ENCODE results near the gene CFLAR.
"Not testable (repeated sequence)": the region's sequence is repeated elsewhere in the genome, so short reads cannot be mapped to it uniquely, and the experiment has no call there.

CFLAR gene

GRCh38 chr2:201183365-201183727, 67.4 kb downstream of the CFLAR start:
- DNase-seq, result no peak

DNA sequence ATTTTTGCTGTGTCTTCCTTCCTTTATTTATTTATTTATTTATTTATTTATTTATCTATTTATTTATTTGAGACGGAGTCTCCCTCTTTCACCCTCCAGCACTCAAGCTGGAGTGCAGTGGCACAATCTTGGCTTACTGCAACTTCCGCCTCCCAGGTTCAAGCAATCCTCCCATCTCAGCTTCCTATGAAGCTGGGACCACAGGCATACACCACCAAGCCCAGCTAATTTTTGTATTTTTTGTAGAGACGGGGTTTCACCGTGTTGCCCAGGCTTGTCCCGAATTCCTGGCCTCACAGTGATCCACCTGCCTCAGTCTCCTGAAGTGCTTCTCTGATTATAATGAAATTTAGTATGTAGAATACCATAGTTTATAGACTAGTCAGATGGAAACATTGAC, 67.9 kb downstream of the CFLAR start:
- DNase-seq, result peak; percentile 33

- DNase-seq, result not testable (repeated sequence)
These were observed 68.3 kb downstream of the CFLAR start for GRCh38 chr2:201184248-201184647.

- DNase-seq, result no peak
These were observed 69.9 kb downstream of the CFLAR start for GRCh38 chr2:201185863-201186262.

DNA sequence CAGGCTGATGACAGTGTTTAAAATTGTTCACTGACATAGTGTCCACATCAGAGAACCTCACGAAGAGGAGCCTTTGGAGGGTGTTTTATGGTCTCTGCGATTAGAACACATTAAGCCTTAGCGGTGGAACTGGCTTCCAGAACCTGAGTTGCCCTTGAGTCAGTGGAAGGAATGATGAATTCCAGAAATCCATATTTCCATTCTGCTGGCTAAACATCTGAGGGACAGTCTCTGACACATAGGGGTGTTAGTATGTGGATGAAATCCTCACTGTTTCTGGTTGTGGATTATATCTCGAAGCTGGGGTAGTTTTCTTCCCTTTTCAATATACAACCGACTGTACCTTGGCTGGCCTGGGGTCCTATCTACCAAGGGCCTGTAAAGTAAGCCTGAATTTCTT, 71.0 kb downstream of the CFLAR start:
- no peak for DNase-seq

DNA sequence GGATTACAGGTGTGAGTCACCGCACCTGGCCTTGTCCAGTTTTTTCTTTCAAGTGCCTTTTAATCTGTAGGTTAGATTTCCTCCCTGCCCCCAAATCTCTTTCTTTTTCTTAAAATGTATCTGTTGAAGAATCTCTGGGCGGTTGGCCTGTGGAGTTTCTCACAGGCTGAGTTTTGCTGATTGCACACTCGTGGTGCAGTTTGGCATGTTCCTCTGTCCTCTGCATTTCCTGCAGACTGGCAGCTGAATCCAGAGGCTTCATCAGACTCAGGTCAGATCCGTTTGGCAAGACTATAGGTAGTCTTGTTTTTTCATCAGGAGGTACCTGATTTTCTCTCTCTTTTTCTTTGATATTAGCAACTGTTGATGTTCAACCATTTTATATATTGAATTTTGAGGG, 72.5 kb downstream of the CFLAR start:
- no peak for DNase-seq

GRCh38 chr2:201191132-201191875, 75.3 kb downstream of the CFLAR start:
- no peak for DNase-seq

DNA sequence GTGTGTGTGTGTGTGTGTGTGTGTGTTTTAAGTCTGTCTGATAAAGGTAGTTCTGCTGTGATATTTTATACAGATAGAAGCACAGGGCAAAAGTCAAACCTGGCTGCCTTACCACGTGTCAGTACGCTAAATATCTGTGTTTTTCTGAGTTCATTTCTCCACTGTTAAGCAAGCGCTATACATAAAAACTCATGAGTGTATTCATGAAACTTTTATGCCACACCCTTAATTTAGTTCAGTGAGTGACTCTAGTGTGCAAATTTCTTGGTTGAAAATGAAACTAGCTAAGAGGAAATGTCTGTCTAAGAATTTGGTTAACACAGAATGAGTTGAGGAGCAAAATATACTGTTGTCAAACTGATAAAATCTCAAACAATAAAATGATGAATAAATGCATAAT, 78.1 kb downstream of the CFLAR start:
- DNase-seq, result no peak

DNA sequence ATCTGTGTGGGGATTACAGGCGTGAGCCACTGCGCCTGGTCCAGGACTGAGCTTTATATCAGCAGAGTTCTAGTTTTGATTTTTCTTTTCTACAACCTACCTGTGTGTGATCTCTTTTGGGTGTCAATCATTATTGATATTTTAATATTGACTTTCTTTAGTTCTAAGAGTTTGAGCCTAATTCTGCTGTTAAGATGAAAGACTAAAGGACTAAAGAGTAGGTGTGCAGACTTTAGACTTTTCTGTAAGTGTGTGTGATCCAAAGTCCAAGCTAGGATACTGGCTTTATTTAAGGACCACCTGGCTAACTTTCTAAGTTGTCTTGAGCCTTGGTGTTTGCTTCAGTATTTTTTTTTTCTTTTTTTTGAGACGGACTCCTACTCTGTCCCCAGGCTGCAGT, 79.4 kb downstream of the CFLAR start:
- no peak for DNase-seq

DNA sequence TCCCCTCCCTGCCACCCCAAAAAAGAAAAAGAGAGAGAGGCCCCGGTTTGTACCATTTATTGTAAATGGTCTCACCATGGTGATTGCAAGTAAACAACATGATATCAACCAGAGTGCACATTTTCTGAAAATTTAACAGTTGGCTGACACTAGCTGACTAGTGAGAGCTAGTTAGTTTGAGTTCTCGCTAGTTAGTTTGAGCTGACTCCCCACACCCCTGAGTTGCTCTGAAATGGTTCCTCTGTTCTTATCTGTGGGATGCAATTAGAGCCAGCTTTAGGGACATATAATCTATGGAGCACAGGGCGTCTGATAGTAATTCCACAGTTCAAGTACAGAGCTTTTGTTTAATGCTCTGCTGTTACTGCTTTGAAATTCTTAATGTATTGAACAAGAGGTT, 80.0 kb downstream of the CFLAR start:
- DNase-seq, result no peak

DNA sequence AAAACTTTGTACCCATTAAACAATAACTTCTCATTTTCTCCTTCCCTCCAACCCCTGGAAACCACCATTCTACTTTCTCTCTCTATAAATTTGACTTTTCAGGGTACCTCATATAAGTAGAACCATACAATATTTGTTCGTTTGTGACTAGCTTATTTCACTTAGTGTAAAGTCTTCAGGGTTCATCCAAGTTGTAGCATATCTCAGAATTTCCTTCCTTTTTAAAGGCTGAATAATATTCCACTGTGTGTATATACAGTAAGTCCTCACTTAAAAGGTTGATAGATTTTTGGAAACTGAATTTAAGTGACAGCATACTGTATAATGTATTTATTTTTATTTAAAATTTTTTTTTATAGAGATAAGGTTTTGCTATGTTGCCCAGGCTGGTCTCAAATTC, 80.8 kb downstream of the CFLAR start:
- DNase-seq, result no peak

- DNase-seq, result no peak
These were observed 81.8 kb downstream of the CFLAR start for GRCh38 chr2:201197781-201198180.

DNA sequence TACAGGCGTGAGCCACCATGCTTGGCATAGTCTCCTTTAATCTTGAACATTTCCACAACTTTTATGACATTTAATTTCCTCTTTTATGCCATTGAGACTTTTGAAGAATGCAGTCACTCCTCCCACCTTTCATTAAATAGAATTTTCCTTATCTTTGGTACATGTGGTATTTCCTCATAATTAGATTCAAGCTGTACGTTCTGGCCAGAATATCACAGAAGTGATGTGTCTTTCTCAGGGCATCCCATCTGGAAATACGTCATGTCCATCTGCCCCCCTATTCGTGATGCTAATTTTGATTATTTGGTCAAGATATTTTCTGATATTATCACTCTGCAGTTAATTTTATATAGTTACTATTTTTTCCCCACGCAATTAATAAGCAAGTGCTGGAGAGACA, 83.9 kb downstream of the CFLAR start:
- no peak for DNase-seq

DNA sequence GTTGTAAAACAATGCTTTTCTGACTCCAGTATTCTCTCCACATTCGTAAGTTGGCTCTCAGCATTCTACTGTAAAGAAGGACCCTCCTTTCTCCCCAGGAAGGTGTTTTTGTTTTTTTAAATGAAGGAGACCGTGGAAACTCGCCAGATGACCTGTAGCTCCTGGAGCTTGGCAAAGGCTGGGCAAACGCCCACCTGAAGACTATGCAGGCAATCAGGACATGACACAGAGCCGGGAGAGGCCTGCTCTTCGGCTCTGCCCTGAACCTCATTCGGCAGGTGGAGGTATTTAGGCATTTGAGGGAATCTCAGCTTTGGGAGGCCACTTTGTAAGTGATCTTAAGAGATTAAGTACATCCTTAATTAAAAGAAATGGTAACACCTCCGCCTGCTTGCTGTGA, 84.4 kb downstream of the CFLAR start:
- DNase-seq, result no peak

- no peak for DNase-seq
These were observed 85.4 kb downstream of the CFLAR start for GRCh38 chr2:201201371-201201770.

GRCh38 chr2:201203916-201204654, 88.1 kb downstream of the CFLAR start:
- DNase-seq, result no peak

- no peak for DNase-seq
These were observed 88.9 kb downstream of the CFLAR start for GRCh38 chr2:201204655-201205514.

DNA sequence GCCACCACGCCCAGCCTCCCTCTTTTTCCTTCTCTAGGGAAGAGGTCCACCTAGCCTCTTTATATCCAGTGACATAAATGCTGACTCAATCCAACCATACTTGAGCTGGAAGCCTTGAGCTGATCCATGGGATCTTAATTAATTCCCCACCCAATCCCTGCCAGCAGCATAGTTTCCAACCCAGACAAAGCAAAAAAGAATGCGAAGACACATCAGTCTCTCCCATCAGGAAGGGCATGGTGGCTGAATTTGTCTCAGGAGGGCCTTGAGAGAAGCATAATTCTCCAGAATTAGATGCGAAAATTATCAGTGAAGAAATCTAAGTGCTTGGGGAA, 89.5 kb downstream of the CFLAR start:
- DNase-seq, result no peak

GRCh38 chr2:201208563-201209252, 92.7 kb downstream of the CFLAR start:
- DNase-seq, result no peak

GRCh38 chr2:201215963-201216362, 100.0 kb downstream of the CFLAR start:
- DNase-seq, result no peak

DNA sequence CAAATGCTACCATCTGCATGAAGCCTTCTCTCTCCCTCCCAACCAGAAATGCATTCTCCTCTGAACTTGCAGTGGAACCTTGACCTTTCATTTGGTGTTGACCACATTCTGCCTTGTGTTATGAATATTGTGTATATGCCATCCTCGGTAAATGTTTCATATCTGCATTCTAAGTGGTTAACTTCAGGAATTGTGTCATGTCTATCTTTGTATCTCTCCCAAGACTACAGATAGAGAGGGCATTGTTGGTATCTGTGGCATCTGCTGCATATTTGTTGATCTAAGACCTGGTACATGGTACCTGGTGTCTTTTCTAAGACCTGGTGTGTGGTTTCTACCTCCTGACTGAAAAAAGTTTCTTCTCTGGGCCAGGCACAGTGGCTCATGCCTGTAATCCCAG, 101.0 kb downstream of the CFLAR start:
- no peak for DNase-seq

GRCh38 chr2:201218780-201219179, 102.8 kb downstream of the CFLAR start:
- DNase-seq, result no peak
